ENCODE results near the gene ATAD5.

Gene ATAD5

DNA sequence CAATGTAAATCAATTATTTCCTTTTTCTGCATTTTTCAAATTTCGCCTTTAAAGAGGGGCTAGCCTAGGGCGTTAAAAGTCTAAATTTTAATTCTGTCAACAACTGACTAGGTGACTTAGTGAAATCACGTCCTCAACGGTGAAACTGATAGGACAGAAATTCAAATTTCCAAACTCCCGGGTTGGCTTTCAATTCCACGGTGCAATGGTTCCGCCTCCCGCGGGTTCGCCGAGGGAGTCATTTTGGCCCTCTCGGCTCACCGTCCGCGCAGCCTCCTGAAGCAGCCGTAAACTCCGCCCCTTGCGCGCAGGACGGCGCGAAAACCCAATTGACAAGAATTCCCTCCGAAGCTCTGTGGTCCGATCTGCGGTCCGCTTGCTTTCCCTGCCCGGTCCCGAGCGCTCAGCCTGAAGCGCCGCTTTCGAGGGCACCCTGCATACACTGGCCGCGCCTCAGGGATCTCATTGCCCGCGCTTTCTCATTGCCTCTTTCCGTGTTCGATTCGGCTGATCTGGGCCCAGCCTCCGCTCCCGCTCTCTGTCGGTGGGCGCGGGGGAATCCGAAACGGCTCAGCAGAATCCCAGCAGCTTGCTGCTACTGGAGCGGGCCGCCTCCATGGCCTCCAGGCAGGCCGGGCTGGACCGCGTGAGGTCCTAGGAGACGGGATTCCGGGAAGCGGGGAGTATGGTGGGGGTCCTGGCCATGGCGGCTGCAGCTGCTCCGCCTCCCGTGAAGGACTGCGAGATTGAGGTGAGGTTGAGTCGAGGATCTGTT is at the start of gene ATAD5 (continued):
- TF ChIP-seq ZNF23 (tag by site-specific recombination; IDR thresholded peaks at IDR 0.05; ENCODE audit: borderline replicate concordance) (no peak), ZNF596 (tag by site-specific recombination; IDR thresholded peaks at IDR 0.05) (no peak), ZNF677 (tag by site-specific recombination; IDR thresholded peaks at IDR 0.05) (peak; percentile 74; the same call in 1 of the 2 replicates), ZNF37A (tag by site-specific recombination; IDR thresholded peaks at IDR 0.05) (no peak), ZNF394 (tag by site-specific recombination; IDR thresholded peaks at IDR 0.05; ENCODE audit: borderline replicate concordance) (peak; percentile 65; the same call in 1 of the 2 replicates), ZNF248 (tag by site-specific recombination; IDR thresholded peaks at IDR 0.05) (no peak), ZNF747 (tag by site-specific recombination; IDR thresholded peaks at IDR 0.05) (no peak), ZFHX2 (tag by site-specific recombination; conservative IDR thresholded peaks at IDR 0.05) (0 out of 2 replicates have a peak, but pooled peaks have one; percentile 11), ZNF302 (tag by site-specific recombination; IDR thresholded peaks at IDR 0.05; ENCODE audit: low read depth) (no peak), GLI4 (tag by site-specific recombination; IDR thresholded peaks at IDR 0.05) (no peak), ZBTB20 (tag by site-specific recombination; IDR thresholded peaks at IDR 0.05) (peak; percentile 55), GLIS2 (tag by site-specific recombination; IDR thresholded peaks at IDR 0.05) (peak; percentile 87), ZNF514 (tag by site-specific recombination; IDR thresholded peaks at IDR 0.05) (no peak), ZNF571 (tag by site-specific recombination; IDR thresholded peaks at IDR 0.05) (no peak), HOXC10 (CRISPR knock-in tag; IDR thresholded peaks at IDR 0.05) (no peak), ZNF707 (tag by site-specific recombination; IDR thresholded peaks at IDR 0.05) (no peak), ZNF654 (tag by site-specific recombination; IDR thresholded peaks at IDR 0.05; ENCODE audit: low read depth) (no peak), ZNF175 (tag by site-specific recombination; IDR thresholded peaks at IDR 0.05) (no peak), ZNF132 (tag by site-specific recombination; IDR thresholded peaks at IDR 0.05; ENCODE audit: borderline replicate concordance) (no peak)
- TF ChIP-seq, protein P1, sequence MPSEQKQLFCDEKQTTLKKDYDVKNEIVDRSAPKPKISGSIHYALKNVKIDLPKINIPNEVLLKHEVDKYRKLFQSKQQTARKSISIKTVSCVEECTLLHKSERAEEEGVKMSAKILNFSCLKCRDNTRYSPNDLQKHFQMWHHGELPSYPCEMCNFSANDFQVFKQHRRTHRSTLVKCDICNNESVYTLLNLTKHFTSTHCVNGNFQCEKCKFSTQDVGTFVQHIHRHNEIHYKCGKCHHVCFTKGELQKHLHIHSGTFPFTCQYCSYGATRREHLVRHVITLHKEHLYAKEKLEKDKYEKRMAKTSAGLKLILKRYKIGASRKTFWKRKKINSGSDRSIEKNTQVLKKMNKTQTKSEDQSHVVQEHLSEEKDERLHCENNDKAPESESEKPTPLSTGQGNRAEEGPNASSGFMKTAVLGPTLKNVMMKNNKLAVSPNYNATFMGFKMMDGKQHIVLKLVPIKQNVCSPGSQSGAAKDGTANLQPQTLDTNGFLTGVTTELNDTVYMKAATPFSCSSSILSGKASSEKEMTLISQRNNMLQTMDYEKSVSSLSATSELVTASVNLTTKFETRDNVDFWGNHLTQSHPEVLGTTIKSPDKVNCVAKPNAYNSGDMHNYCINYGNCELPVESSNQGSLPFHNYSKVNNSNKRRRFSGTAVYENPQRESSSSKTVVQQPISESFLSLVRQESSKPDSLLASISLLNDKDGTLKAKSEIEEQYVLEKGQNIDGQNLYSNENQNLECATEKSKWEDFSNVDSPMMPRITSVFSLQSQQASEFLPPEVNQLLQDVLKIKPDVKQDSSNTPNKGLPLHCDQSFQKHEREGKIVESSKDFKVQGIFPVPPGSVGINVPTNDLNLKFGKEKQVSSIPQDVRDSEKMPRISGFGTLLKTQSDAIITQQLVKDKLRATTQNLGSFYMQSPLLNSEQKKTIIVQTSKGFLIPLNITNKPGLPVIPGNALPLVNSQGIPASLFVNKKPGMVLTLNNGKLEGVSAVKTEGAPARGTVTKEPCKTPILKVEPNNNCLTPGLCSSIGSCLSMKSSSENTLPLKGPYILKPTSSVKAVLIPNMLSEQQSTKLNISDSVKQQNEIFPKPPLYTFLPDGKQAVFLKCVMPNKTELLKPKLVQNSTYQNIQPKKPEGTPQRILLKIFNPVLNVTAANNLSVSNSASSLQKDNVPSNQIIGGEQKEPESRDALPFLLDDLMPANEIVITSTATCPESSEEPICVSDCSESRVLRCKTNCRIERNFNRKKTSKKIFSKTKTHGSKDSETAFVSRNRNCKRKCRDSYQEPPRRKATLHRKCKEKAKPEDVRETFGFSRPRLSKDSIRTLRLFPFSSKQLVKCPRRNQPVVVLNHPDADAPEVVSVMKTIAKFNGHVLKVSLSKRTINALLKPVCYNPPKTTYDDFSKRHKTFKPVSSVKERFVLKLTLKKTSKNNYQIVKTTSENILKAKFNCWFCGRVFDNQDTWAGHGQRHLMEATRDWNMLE (tag by site-specific recombination; conservative IDR thresholded peaks at IDR 0.05; ENCODE audit: low read depth) = peak; percentile 44; the same call in 1 of the 2 replicates
- TF ChIP-seq, protein P2, sequence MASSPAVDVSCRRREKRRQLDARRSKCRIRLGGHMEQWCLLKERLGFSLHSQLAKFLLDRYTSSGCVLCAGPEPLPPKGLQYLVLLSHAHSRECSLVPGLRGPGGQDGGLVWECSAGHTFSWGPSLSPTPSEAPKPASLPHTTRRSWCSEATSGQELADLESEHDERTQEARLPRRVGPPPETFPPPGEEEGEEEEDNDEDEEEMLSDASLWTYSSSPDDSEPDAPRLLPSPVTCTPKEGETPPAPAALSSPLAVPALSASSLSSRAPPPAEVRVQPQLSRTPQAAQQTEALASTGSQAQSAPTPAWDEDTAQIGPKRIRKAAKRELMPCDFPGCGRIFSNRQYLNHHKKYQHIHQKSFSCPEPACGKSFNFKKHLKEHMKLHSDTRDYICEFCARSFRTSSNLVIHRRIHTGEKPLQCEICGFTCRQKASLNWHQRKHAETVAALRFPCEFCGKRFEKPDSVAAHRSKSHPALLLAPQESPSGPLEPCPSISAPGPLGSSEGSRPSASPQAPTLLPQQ (tag by site-specific recombination; IDR thresholded peaks at IDR 0.05) = peak; percentile 64
- TF ChIP-seq, protein P3, sequence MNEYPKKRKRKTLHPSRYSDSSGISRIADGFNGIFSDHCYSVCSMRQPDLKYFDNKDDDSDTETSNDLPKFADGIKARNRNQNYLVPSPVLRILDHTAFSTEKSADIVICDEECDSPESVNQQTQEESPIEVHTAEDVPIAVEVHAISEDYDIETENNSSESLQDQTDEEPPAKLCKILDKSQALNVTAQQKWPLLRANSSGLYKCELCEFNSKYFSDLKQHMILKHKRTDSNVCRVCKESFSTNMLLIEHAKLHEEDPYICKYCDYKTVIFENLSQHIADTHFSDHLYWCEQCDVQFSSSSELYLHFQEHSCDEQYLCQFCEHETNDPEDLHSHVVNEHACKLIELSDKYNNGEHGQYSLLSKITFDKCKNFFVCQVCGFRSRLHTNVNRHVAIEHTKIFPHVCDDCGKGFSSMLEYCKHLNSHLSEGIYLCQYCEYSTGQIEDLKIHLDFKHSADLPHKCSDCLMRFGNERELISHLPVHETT (tag by site-specific recombination; IDR thresholded peaks at IDR 0.05) = peak; percentile 24; the same call in 1 of the 2 replicates
- TF ChIP-seq, protein P4, sequence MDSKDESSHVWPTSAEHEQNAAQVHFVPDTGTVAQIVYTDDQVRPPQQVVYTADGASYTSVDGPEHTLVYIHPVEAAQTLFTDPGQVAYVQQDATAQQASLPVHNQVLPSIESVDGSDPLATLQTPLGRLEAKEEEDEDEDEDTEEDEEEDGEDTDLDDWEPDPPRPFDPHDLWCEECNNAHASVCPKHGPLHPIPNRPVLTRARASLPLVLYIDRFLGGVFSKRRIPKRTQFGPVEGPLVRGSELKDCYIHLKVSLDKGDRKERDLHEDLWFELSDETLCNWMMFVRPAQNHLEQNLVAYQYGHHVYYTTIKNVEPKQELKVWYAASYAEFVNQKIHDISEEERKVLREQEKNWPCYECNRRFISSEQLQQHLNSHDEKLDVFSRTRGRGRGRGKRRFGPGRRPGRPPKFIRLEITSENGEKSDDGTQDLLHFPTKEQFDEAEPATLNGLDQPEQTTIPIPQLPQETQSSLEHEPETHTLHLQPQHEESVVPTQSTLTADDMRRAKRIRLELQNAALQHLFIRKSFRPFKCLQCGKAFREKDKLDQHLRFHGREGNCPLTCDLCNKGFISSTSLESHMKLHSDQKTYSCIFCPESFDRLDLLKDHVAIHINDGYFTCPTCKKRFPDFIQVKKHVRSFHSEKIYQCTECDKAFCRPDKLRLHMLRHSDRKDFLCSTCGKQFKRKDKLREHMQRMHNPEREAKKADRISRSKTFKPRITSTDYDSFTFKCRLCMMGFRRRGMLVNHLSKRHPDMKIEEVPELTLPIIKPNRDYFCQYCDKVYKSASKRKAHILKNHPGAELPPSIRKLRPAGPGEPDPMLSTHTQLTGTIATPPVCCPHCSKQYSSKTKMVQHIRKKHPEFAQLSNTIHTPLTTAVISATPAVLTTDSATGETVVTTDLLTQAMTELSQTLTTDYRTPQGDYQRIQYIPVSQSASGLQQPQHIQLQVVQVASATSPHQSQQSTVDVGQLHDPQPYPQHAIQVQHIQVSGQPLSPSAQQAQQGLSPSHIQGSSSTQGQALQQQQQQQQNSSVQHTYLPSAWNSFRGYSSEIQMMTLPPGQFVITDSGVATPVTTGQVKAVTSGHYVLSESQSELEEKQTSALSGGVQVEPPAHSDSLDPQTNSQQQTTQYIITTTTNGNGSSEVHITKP (tag by site-specific recombination; IDR thresholded peaks at IDR 0.05) = peak; percentile 94
- TF ChIP-seq, protein P5, sequence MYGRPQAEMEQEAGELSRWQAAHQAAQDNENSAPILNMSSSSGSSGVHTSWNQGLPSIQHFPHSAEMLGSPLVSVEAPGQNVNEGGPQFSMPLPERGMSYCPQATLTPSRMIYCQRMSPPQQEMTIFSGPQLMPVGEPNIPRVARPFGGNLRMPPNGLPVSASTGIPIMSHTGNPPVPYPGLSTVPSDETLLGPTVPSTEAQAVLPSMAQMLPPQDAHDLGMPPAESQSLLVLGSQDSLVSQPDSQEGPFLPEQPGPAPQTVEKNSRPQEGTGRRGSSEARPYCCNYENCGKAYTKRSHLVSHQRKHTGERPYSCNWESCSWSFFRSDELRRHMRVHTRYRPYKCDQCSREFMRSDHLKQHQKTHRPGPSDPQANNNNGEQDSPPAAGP (tag by site-specific recombination; IDR thresholded peaks at IDR 0.05) = peak; percentile 70; the same call in 1 of the 2 replicates
- TF ChIP-seq, protein P6, sequence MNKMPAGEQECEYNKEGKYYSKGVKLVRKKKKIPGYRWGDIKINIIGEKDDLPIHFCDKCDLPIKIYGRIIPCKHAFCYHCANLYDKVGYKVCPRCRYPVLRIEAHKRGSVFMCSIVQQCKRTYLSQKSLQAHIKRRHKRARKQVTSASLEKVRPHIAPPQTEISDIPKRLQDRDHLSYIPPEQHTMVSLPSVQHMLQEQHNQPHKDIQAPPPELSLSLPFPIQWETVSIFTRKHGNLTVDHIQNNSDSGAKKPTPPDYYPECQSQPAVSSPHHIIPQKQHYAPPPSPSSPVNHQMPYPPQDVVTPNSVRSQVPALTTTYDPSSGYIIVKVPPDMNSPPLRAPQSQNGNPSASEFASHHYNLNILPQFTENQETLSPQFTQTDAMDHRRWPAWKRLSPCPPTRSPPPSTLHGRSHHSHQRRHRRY (tag by site-specific recombination; IDR thresholded peaks at IDR 0.05) = no peak
